ENCODE measurements around the gene STAB1.

- TF ChIP-seq POLR2A (IDR thresholded peaks at IDR 0.05) = no peak
- TF ChIP-seq CTCF (IDR thresholded peaks at IDR 0.05) = peak in 3 of 4 experiments; percentile 71 to 81 (median 73)
- no peak for TF ChIP-seq POLR2AphosphoS5 (IDR thresholded peaks at IDR 0.05)
- no peak for TF ChIP-seq EP300 (IDR thresholded peaks at IDR 0.05)
Measured at GRCh38 chr3:52471371-52472238, 23.5 kb upstream of the STAB1 start.
